ENCODE data around the gene GSTT2B.
"Not testable (repeated sequence)": the region's sequence is repeated elsewhere in the genome, so short reads cannot be mapped to it uniquely, and the experiment has no call there.

DNA sequence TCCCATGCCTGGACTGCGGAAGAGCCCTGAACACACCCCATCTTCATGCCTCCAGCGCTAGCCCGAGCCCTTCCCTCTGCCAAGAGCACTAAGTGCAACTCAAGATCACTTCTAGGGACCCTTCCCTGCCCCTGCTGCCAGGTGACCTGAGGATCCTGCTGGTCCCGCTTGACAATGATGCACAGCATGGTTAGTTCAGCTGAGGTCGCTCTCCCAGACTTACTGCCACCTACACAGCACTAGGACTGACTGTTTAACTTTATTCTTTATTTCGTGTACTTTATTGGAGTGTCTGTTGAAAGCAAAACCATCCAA, 6.0 kb downstream of the GSTT2B start:
- TF ChIP-seq, protein P1, sequence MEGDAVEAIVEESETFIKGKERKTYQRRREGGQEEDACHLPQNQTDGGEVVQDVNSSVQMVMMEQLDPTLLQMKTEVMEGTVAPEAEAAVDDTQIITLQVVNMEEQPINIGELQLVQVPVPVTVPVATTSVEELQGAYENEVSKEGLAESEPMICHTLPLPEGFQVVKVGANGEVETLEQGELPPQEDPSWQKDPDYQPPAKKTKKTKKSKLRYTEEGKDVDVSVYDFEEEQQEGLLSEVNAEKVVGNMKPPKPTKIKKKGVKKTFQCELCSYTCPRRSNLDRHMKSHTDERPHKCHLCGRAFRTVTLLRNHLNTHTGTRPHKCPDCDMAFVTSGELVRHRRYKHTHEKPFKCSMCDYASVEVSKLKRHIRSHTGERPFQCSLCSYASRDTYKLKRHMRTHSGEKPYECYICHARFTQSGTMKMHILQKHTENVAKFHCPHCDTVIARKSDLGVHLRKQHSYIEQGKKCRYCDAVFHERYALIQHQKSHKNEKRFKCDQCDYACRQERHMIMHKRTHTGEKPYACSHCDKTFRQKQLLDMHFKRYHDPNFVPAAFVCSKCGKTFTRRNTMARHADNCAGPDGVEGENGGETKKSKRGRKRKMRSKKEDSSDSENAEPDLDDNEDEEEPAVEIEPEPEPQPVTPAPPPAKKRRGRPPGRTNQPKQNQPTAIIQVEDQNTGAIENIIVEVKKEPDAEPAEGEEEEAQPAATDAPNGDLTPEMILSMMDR (IDR thresholded peaks at IDR 0.05): not testable (repeated sequence)
- TF ChIP-seq ZFX (IDR thresholded peaks at IDR 0.05; ENCODE audit: borderline replicate concordance): not testable (repeated sequence)
